Measurements from ENCODE around the gene HOXA7. TPM values are rescaled to one million over a fixed set of nuclear protein-coding genes. Genes with fewer than 3 reads are reported as not detected.

The HOXA7 gene
- total RNA-seq, 1 donor from 2014 or later: 17.9 TPM

- DNase-seq (ENCODE audit: low spot score in 2 of 2, unreplicated experiment in 2 of 2): peak in 1 of 2 experiments; percentile 19
- peaks cover 88% of the 10 kb centered on the region for H3K27me3 Mint-ChIP-seq (ENCODE audit: low read depth)
- no peaks in the 10 kb centered on the region for H3K36me3 Mint-ChIP-seq
- peak overlapping the region; percentile 90 for H3K27ac Mint-ChIP-seq
- peak overlapping the region; percentile 69 for H3K4me3 Mint-ChIP-seq
- H3K9me3 Mint-ChIP-seq: no peaks in the 10 kb centered on the region
- no peak for TF ChIP-seq CTCF (IDR thresholded peaks at IDR 0.05; ENCODE audit: unreplicated experiment)
- peaks cover 36% of the 10 kb centered on the region for H3K4me1 Mint-ChIP-seq
Measured at GRCh38 chr7:27171637-27172314, 15.3 kb upstream of the HOXA7 start.

- H3K27me3 Mint-ChIP-seq (ENCODE audit: low read depth): peaks cover 88% of the 10 kb centered on the region
- H3K9me3 Mint-ChIP-seq: no peaks in the 10 kb centered on the region
- peak overlapping the region; percentile 69 for H3K4me3 Mint-ChIP-seq
- no peaks in the 10 kb centered on the region for H3K36me3 Mint-ChIP-seq
- H3K4me1 Mint-ChIP-seq: peaks cover 37% of the 10 kb centered on the region
- peak in 1 of 2 experiments; percentile 11 for DNase-seq (ENCODE audit: low spot score in 2 of 2, unreplicated experiment in 2 of 2)
- peak overlapping the region; percentile 90 for H3K27ac Mint-ChIP-seq
- no peak for TF ChIP-seq CTCF (IDR thresholded peaks at IDR 0.05; ENCODE audit: unreplicated experiment)
Measured at GRCh38 chr7:27171325-27171636, 14.8 kb upstream of the HOXA7 start.

- H3K27me3 Mint-ChIP-seq (ENCODE audit: low read depth): peaks cover 88% of the 10 kb centered on the region
- no peaks in the 10 kb centered on the region for H3K36me3 Mint-ChIP-seq
- no peak for DNase-seq (ENCODE audit: low spot score in 2 of 2, unreplicated experiment in 2 of 2)
- no peaks in the 10 kb centered on the region for H3K9me3 Mint-ChIP-seq
- H3K27ac Mint-ChIP-seq: peak overlapping the region; percentile 91
- no peak for TF ChIP-seq CTCF (IDR thresholded peaks at IDR 0.05; ENCODE audit: unreplicated experiment)
- H3K4me1 Mint-ChIP-seq: peaks cover 39% of the 10 kb centered on the region
- H3K4me3 Mint-ChIP-seq: peak overlapping the region; percentile 71
Measured at GRCh38 chr7:27170426-27171324, 14.2 kb upstream of the HOXA7 start.

DNA sequence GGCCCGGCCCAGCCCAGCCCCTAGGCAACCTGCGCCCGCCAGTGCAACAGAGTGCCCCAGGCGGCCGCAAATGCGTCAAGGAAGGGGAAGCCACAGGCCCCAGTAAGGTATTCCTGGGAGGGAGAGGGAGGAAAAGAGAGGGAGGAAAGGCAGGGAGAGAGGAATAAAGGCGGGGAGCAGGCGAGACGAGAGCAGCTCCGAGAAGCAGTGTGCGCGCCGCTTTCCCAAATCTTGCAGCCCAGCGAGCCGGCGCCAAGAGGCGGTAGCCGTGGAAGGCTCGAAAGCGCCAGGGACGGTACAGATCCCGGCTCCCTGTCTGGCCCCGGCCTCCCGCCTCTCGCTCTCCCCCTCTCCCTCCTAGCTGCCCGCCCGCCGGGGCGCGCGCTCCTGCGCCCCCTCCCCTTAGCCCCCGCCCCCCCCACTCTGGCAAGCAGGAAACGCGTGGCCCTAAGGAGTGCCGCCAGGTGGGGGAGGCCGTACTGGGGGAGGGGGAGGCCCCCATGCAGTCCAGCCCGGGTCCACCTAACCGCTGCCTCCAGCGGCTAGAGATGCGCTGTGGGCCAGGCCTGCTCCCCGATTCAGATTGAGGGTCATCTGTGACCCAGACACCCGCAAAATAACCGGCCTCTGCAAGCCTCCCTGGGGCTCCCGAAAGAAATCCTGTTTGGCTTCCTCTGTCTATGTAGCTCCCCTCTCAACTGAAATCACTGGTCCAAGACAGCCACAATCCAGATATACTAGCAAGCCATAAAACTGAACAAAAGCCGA lies 13.4 kb upstream of the HOXA7 start:
- H3K4me3 Mint-ChIP-seq: peak overlapping the region; percentile 71
- no peak for DNase-seq (ENCODE audit: low spot score in 2 of 2, unreplicated experiment in 2 of 2)

More for the DNA sequence above, 13.4 kb upstream of the HOXA7 start:
- Mint-ChIP-seq H3K27me3 (ENCODE audit: low read depth) (peaks cover 88% of the 10 kb centered on the region), H3K4me1 (peaks cover 39% of the 10 kb centered on the region), H3K27ac (peak overlapping the region; percentile 92), H3K36me3 (no peaks in the 10 kb centered on the region), H3K9me3 (no peaks in the 10 kb centered on the region)
- TF ChIP-seq CTCF (IDR thresholded peaks at IDR 0.05; ENCODE audit: unreplicated experiment): no peak
